Measurements from ENCODE around the gene NRXN3.

Gene NRXN3

GRCh38 chr14:79840103-79840502 lies 1669.9 kb downstream of the NRXN3 start:
- no peak for DNase-seq

- DNase-seq = no peak
These were observed 1670.7 kb downstream of the NRXN3 start for GRCh38 chr14:79840831-79841230.

GRCh38 chr14:79841433-79841832 lies 1671.3 kb downstream of the NRXN3 start:
- no peak for DNase-seq

DNA sequence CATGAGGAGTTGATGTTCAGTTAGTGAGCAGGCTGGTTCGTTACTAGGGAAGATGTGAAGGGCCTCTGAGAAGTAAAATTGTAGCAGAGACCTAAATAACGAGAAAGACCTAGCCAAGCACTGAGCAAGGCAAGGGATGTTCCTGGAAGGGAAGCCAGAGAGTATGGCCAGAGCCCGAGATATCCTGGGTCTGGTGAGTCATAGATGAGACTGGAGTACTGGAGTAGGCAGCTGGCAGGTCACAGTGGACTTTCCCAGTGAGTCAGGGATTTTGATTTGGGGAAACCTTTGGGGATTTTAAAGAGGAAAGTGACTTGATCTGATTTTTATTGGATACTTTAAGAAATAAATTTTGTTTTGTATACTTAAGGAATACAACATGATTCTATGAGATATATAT lies 1672.1 kb downstream of the NRXN3 start:
- peak in 1 of 51 donors; percentile 8 for DNase-seq

- DNase-seq = no peak
These were observed 1683.0 kb downstream of the NRXN3 start for GRCh38 chr14:79852950-79853744.

GRCh38 chr14:79855789-79856188 lies 1685.6 kb downstream of the NRXN3 start:
- no peak for DNase-seq

GRCh38 chr14:79856381-79856780 lies 1686.2 kb downstream of the NRXN3 start:
- DNase-seq = no peak

DNA sequence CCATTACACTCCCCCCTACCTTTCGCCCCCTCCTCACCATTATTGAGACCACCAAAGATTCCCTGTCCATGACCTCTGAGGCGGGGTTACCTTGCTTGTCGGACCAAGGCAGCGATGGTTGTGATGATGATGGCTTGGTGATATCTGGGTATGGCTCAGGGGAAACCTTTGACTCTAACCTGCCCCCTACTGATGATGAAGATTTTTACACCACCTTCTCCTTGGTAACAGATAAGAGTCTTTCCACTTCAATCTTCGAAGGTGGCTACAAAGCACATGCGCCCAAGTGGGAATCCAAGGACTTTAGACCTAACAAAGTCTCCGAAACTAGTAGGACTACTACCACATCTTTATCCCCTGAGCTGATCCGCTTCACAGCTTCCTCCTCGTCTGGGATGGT lies 1690.9 kb downstream of the NRXN3 start:
- DNase-seq = no peak

DNA sequence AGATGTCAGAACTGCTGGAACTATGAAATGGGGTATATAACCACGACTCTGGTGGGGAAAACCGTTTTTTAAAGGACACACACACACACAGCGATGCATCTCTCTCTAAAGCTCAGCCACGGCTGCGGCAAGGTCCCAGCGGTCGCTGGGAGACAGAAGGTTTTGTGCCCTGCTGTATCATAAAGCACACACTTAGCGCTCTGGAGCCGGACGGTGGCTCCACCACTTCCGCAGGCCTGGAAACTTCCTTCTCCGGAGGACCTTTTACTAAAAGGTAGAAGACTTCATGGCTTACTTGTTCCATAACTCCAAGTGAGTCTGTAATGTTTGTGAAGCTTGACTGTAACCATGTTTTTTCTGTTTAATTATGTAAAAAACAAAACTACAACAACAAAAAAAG lies 1691.9 kb downstream of the NRXN3 start:
- no peak for DNase-seq

DNA sequence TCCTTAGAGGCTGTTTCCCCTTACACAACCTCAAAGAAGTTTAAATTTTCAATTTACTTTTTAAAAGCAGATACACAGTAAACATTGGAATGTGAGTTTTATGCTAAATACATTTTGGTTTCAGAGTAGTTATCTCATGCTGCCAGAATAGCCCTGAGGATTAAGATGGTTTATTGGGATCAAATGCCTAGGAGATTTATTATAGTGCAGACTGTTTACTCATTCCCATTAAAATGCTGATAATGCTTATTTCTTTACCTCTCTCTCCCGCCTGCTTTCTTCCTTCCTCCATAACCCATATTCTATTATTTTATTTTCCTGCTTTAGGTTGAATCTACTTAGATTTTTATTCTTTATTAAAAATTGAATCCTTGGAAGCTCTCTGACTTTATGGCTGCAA lies 1701.0 kb downstream of the NRXN3 start:
- no peak for DNase-seq

DNA sequence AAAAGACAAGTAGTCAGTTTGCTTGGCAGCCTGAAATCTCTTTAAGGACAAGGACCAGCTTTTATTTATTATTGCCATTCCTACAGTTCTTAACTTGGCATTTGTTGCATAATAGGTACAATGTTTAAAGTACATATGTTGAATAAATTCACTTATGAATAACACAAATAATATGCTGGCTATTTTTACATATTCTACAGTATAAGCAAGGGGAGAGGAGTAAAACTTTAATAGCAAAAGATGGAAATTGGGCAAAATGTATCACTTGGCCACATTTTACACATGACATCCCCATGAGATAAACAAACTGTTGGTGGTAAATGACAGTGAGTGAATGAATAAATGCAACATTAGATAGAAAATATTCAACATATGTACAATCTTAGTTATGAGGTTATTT lies 1708.1 kb downstream of the NRXN3 start:
- no peak for DNase-seq

GRCh38 chr14:79878785-79879184 lies 1708.6 kb downstream of the NRXN3 start:
- no peak for DNase-seq

- DNase-seq = no peak
These were observed 1711.1 kb downstream of the NRXN3 start for GRCh38 chr14:79881299-79881698.

DNA sequence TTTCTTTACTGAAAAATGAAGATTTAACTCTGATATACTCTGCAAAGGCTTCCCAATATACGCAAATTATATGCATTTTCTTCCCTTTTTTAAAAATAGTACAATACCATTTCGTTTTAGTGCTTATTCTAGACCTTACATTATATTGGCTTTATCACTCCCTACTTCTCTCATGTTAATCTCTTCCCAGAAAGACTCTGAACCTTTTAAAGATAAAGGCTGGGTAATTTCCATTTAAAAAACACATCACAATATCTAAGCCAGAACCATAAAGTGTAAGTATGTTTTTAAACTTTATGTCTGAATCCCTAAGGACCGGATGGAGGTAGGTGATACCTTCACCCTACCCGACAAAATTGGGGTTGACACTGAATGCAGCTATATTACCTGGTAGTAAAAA lies 1720.4 kb downstream of the NRXN3 start:
- no peak for DNase-seq

DNA sequence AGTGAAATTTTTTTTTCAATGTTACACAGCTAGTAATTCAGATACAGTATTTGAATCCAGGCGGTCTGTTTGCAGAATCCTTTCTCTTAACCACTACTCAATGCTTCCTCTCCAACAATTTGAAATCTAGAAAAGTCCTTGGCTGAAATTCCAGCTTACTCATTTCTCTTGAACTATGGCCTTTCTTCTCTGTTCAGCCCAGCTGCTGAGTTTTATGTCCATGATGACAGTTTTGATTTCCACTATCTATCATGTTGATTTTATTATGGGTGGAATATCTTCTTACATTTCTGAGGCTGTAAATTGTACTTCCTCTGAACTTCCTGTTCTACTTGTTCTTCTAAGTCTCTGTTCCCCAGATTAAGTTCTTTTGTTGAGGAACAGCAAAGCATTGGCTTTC lies 1725.8 kb downstream of the NRXN3 start:
- DNase-seq = no peak

DNA sequence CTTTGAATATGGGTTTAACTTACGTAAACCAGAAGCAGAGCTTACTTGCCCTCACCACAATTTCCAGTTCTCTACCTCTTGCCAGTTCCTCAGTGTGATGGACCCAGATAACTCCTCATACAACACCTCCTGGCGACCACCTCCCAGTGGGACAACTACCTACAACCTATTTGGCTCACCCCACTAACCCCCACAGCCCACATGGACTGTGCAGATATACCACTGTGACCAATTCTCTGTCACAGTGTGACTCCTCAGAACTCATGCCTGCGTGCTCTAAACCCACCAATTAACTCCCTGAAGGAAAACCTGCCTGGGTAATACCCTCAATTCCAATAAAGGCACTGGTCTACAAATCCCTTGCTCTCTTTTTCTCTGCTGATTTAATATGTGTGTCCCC lies 1729.4 kb downstream of the NRXN3 start:
- DNase-seq = no peak

GRCh38 chr14:79904497-79904896 lies 1734.3 kb downstream of the NRXN3 start:
- DNase-seq = no peak

- DNase-seq = no peak
These were observed 1736.8 kb downstream of the NRXN3 start for GRCh38 chr14:79906994-79907393.

DNA sequence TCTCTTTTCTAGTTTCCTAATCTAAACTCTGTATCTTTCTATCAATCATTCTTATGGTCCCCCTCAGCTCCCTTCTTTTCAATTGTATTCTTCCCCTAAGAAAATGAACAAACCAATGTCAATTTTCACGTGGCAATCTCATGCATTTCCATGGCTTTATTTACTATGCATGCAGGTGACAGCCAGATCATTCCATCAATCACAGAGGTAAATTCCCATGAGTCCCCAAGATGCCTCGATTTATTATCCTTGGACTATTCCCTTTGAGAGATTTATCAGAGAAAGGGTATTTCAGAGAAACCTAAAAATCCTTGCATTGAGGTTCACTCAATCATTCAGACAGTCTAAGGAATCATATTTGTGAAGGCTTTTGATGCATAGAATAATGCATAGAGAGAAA lies 1739.9 kb downstream of the NRXN3 start:
- DNase-seq = no peak

- no peak for DNase-seq
These were observed 1741.6 kb downstream of the NRXN3 start for GRCh38 chr14:79911744-79912143.

DNA sequence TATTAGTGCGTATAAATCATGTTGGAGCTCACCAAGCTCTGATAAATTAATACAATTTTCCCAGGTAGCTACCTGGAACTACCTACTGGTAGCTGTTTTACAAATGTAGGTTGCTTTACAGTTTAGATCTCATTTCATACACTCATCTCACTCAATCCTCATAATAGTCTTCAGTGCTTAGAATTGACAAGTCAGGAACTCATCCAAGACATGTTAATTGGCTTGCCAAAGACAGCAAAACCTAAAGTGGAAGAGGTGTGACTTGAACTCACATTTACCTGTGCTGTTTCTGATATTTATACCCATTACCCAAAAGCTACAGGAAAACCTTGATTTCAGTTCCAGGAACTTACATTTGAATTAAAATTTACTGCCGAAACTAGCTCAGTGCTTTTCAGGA lies 1744.4 kb downstream of the NRXN3 start:
- no peak for DNase-seq

DNA sequence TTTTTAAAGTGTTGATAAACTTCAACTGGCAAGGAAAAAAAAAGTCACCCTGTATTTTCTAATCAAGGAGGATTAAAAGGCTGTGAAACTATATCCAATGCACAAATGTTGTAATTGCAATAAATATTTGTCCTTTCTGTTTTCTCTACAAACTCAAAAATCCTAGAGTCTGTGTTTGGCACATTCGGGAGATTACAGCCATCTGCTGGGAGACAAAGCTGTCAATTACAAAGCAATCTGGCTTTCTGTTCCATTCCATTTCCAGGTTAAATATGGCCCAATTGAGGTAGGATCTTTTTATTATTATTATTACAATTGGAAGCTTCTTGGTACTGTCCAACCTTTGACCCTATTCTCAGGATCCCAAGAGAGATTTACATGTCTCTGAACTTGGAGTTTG lies 1745.2 kb downstream of the NRXN3 start:
- DNase-seq = no peak

- DNase-seq = no peak
These were observed 1746.1 kb downstream of the NRXN3 start for GRCh38 chr14:79916281-79916680.

DNA sequence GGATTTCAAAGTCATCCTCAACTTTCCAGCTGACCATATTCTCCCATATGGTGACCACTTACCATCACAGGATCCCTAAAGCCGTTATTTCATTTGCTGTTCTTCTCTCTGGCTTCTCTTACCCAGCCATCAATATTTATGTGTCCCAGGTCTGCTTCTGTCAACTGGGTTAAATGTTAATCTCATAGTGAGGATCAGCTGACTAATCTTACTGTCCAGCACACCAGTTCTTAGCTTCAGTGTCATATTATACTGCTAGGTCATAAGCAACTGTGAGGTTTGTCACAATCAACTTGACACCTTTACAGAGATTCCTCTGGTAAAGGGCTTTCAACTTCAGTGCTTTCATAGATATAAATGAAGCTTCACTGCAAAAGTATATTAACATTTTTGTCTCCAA lies 1746.7 kb downstream of the NRXN3 start:
- DNase-seq = no peak

Measured in hypothalamus (tissue), 51 donors.